Aorta (tissue), 5 donors: ENCODE data around the gene SKP1. TPM values are rescaled to one million over a fixed set of nuclear protein-coding genes. Genes with fewer than 3 reads are reported as not detected.

Experiments
- ATAC-seq: fragments of 200-7000 bp; cut with Tn5 transposase; one replicate; pipeline ENCODE4 v1.9.1; 2022; ENCODE audit warnings: moderate library complexity; ENCODE audit not compliant: low FRiP score
- DNase-seq, 2 donors: peaks; one replicate each; pipeline ENCODE4 v3.0.0-alpha.2; 2020
- H3K27ac ChIP-seq, 2 donors: one replicate each; pipeline ENCODE4 v1.5.1; 2013; ENCODE audit warnings: low read length in 2 of 2, mild to moderate bottlenecking in 2 of 2, moderate library complexity in 2 of 2, control low read depth in 1 of 2, inconsistent platforms in 1 of 2, low read depth in 1 of 2
- H3K27me3 ChIP-seq, 2 donors: one replicate each; pipeline ENCODE4 v1.6.1; 2013; ENCODE audit warnings: control low read depth in 1 of 2, low read length in 1 of 2, mild to moderate bottlenecking in 1 of 2, moderate library complexity in 1 of 2; ENCODE audit not compliant: insufficient read depth in 2 of 2, control insufficient read depth in 1 of 2
- H3K36me3 ChIP-seq, 2 donors: one replicate each; pipeline ENCODE4 v1.6.1; 2013; ENCODE audit warnings: control low read depth in 1 of 2, low read length in 1 of 2, mild to moderate bottlenecking in 1 of 2; ENCODE audit not compliant: insufficient read depth in 2 of 2, control insufficient read depth in 1 of 2
- H3K4me1 ChIP-seq, 2 donors: one replicate each; pipeline ENCODE4 v1.6.1; 2013; ENCODE audit warnings: low read length in 2 of 2, control low read depth in 1 of 2, mild to moderate bottlenecking in 1 of 2, moderate library complexity in 1 of 2; ENCODE audit not compliant: insufficient read depth in 2 of 2, control insufficient read depth in 1 of 2
- H3K4me3 ChIP-seq, 2 donors: one replicate each; pipeline ENCODE4 v1.5.1; 2013; ENCODE audit warnings: low read length in 2 of 2, control low read depth in 1 of 2, mild to moderate bottlenecking in 1 of 2
- H3K9me3 ChIP-seq: one replicate; pipeline ENCODE4 v1.6.1; 2013; ENCODE audit warnings: mild to moderate bottlenecking, low read length; ENCODE audit not compliant: control insufficient read depth
- WGBS, 2 donors: extraction: QIAGEN DNeasy Blood & Tissue Kit; methylation state at CpG; one replicate each; pipeline ENCODE4 v1.1.7; 2013; 5-methylcytosine and 5-hydroxymethylcytosine counted together
- intact Hi-C, 2 donors: fragments of 100-400 bp; cut with DNase I; formaldehyde crosslinking; loops; one replicate each; pipeline versions ENCODE4 v1.14.2 to v1.15.0; 2022
- polyA plus RNA-seq, 2 donors: library from polyadenylated mRNA; stranded (reverse); fragments of 200-250 nt; gene quantifications; one replicate each; pipeline ENCODE4 v1.2.3, GENCODE V29; 2013
- total RNA-seq, 2 donors: library from RNA; stranded (reverse); fragmentation: NEBNext Ultra II Directional; extraction: Animal tissue kit (Norgen Biotek cat#: 25700); gene quantifications; one replicate each; pipeline ENCODE4 v1.2.1, GENCODE V29; 2021
- donor health status: healthy with polysubstance abuse.
- donor health status: Bipolar disorder and iron deficiency.
- donor health status: DM: no; HTN: no; CAD: no.
- donor health status: DM: no; HTN: no; CAD: no.
- donor health status: DM: yes; HTN: yes; CAD: no.

Gene SKP1
- total and polyA plus RNA-seq, 4 donors: 304 to 1,152 (median 513) TPM

GRCh38 chr5:134184155-134185135, 7.7 kb upstream of the SKP1 start:
- 54 to 56% methylated on average over 11 of the region's 11 CpGs for WGBS, 2 donors

GRCh38 chr5:134183481-134183880, 6.7 kb upstream of the SKP1 start:
- H3K9me3 ChIP-seq: no peaks in the 10 kb centered on the region
- no peak overlapping the region for H3K4me3 ChIP-seq
- intact Hi-C loops: loop anchor here in 1 of 2 donors (10.0 kb wide), 1 partner anchor 401 kb away; no protein-coding TSS in a partner anchor
- H3K36me3 ChIP-seq: no peaks in the 10 kb centered on the region
- no peak overlapping the region for H3K27ac ChIP-seq
- DNase-seq (no peak), ATAC-seq (no peak)
- no peaks in the 10 kb centered on the region for H3K4me1 ChIP-seq
- H3K27me3 ChIP-seq: no peaks in the 10 kb centered on the region

More at GRCh38 chr5:134184155-134185135, 7.7 kb upstream of the SKP1 start:
- no peaks in the 10 kb centered on the region for H3K4me1 ChIP-seq
- DNase-seq (peak; percentile 77 to 84), ATAC-seq (peak; percentile 90)
- intact Hi-C loops: loop anchor here (1.0 to 10.0 kb wide), 3 partner anchors 102 to 400 kb away; no protein-coding TSS in a partner anchor
- H3K4me3 ChIP-seq: no peak overlapping the region
- no peaks in the 10 kb centered on the region for H3K36me3 ChIP-seq
- H3K27ac ChIP-seq: no peak overlapping the region
- no peaks in the 10 kb centered on the region for H3K9me3 ChIP-seq
- no peaks in the 10 kb centered on the region for H3K27me3 ChIP-seq

GRCh38 chr5:134178096-134178419, 1.3 kb upstream of the SKP1 start:
- H3K27me3 ChIP-seq: no peaks in the 10 kb centered on the region
- H3K4me3 ChIP-seq: no peak overlapping the region
- H3K27ac ChIP-seq: no peak overlapping the region
- H3K36me3 ChIP-seq: no peaks in the 10 kb centered on the region
- no peaks in the 10 kb centered on the region for H3K9me3 ChIP-seq
- no peak for DNase-seq
- no peaks in the 10 kb centered on the region for H3K4me1 ChIP-seq
- intact Hi-C loops: loop anchor here in 1 of 2 donors (10.0 kb wide), 1 partner anchor 197 kb away; the partner anchor contains the start of gene UBE2B
- no peak for ATAC-seq
- WGBS, 2 donors: 78 to 88% methylated on average over 3 of the region's 3 CpGs

GRCh38 chr5:134177369-134178095, 782 bp upstream of the SKP1 start:
- Histone ChIP-seq H3K4me3 (peak overlapping the region; percentile 39 to 89), H3K36me3 (no peaks in the 10 kb centered on the region), H3K4me1 (no peaks in the 10 kb centered on the region), H3K9me3 (no peaks in the 10 kb centered on the region), H3K27me3 (no peaks in the 10 kb centered on the region), H3K27ac (peak overlapping the region; percentile 88 to 96)
- intact Hi-C loops: loop anchor here in 1 of 2 donors (2.0 to 10.0 kb wide), 2 partner anchors 49 to 197 kb away; partner anchors contain the start of genes PPP2CA and UBE2B
- WGBS, 2 donors: 21 to 28% methylated on average over 29 of the region's 29 CpGs
- no peak for ATAC-seq
- no peak for DNase-seq

GRCh38 chr5:134175921-134176510, 734 bp downstream of the SKP1 start:
- Histone ChIP-seq H3K36me3 (no peaks in the 10 kb centered on the region), H3K9me3 (no peaks in the 10 kb centered on the region), H3K4me1 (no peaks in the 10 kb centered on the region), H3K27ac (peak overlapping the region; percentile 90 to 96), H3K4me3 (peak overlapping the region; percentile 39 to 89), H3K27me3 (no peaks in the 10 kb centered on the region)
- intact Hi-C loops: loop anchor here in 1 of 2 donors (2.0 to 10.0 kb wide), 2 partner anchors 51 to 199 kb away; partner anchors contain the start of genes PPP2CA and UBE2B
- WGBS, 2 donors: 1% methylated on average over 31 of the region's 31 CpGs
- peak; percentile 36 for ATAC-seq
- peak in 1 of 2 donors; percentile 55 for DNase-seq

GRCh38 chr5:134174841-134175839, 1.6 kb downstream of the SKP1 start:
- intact Hi-C loops: loop anchor here in 1 of 2 donors (10.0 kb wide), 1 partner anchor 200 kb away; the partner anchor contains the start of gene UBE2B
- peak overlapping the region in 1 of 2 donors; percentile 90 for H3K27ac ChIP-seq
- no peak for ATAC-seq

GRCh38 chr5:134171972-134172371, 4.8 kb downstream of the SKP1 start:
- Histone ChIP-seq H3K4me1 (no peaks in the 10 kb centered on the region), H3K4me3 (no peak overlapping the region), H3K27ac (no peak overlapping the region), H3K36me3 (peaks cover 0 to 3% of the 10 kb centered on the region in 2 donors), H3K27me3 (no peaks in the 10 kb centered on the region), H3K9me3 (no peaks in the 10 kb centered on the region)
- WGBS, 2 donors: 89 to 94% methylated on average over 4 of the region's 4 CpGs
- DNase-seq (no peak), ATAC-seq (no peak)
- intact Hi-C loops: loop anchor here in 1 of 2 donors (10.0 kb wide), 1 partner anchor 203 kb away; the partner anchor contains the start of gene UBE2B

More at GRCh38 chr5:134174841-134175839, 1.6 kb downstream of the SKP1 start:
- no peaks in the 10 kb centered on the region for H3K27me3 ChIP-seq
- DNase-seq: no peak
- peak overlapping the region; percentile 39 to 89 for H3K4me3 ChIP-seq
- no peaks in the 10 kb centered on the region for H3K36me3 ChIP-seq
- no peaks in the 10 kb centered on the region for H3K4me1 ChIP-seq
- 19 to 27% methylated on average over 10 of the region's 10 CpGs for WGBS, 2 donors
- no peaks in the 10 kb centered on the region for H3K9me3 ChIP-seq
